SK-N-SH treated with all-trans-retinoic acid at 6 μM for 48 hours (cell line): ENCODE results near the gene ASF1B.

Experiments
- ATAC-seq: fragments of 200-7000 bp; cut with Tn5 transposase; 3 replicates; pipeline ENCODE4 v1.9.1; 2020; ENCODE audit warnings: mild to moderate bottlenecking, moderate library complexity
- BACH2 ChIP-seq: fragments of 250-450 bp; sonication (Bioruptor Pico); IDR thresholded peaks from 2 replicates; pipeline ENCODE4 v1.9.0; 2021; ENCODE audit warnings: mild to moderate bottlenecking, borderline replicate concordance
- CSDC2 ChIP-seq: fragments of 250-450 bp; sonication (Bioruptor Pico); IDR thresholded peaks from 2 replicates; pipeline ENCODE4 v1.5.0; 2020; ENCODE audit warnings: mild to moderate bottlenecking, moderate library complexity
- ESRRG ChIP-seq: fragments of 250-450 bp; sonication (Bioruptor Pico); IDR thresholded peaks from 2 replicates; pipeline ENCODE4 v1.6.1; 2021; ENCODE audit warnings: mild to moderate bottlenecking
- GLIS3 ChIP-seq: fragments of 250-450 bp; sonication (Bioruptor Pico); IDR thresholded peaks from 2 replicates; pipeline ENCODE4 v1.5.0; 2020; ENCODE audit warnings: mild to moderate bottlenecking, moderate library complexity
- ISL1 ChIP-seq: fragments of 250-450 bp; sonication (Bioruptor Pico); IDR thresholded peaks from 2 replicates; pipeline ENCODE4 v2.1.2; 2022; ENCODE audit warnings: mild to moderate bottlenecking, moderate library complexity
- OSR1 ChIP-seq: fragments of 250-450 bp; sonication (Bioruptor Pico); IDR thresholded peaks from 2 replicates; pipeline ENCODE4 v1.8.0; 2022; ENCODE audit warnings: moderate library complexity, mild to moderate bottlenecking, inconsistent platforms
- PPARA ChIP-seq: fragments of 250-450 bp; sonication (Bioruptor Pico); IDR thresholded peaks from 2 replicates; pipeline ENCODE4 v1.5.0; 2020; ENCODE audit warnings: mild to moderate bottlenecking, borderline replicate concordance
- SNAI2 ChIP-seq: fragments of 250-450 bp; sonication (Bioruptor Pico); IDR thresholded peaks from 2 replicates; pipeline ENCODE4 v1.5.0; 2020; ENCODE audit warnings: mild to moderate bottlenecking, moderate library complexity
- TCF4 ChIP-seq: fragments of 250-450 bp; sonication (Bioruptor Pico); IDR thresholded peaks from 2 replicates; pipeline ENCODE4 v1.8.0; 2021; ENCODE audit warnings: mild to moderate bottlenecking, moderate library complexity, borderline replicate concordance
- TOX ChIP-seq: fragments of 250-450 bp; sonication (Bioruptor Pico); IDR thresholded peaks from 2 replicates; pipeline ENCODE4 v1.8.0; 2021; ENCODE audit warnings: mild to moderate bottlenecking, moderate library complexity, borderline replicate concordance
- ZC3H10 ChIP-seq: fragments of 250-450 bp; sonication (Bioruptor Pico); IDR thresholded peaks from 2 replicates; pipeline ENCODE4 v1.5.1; 2021; ENCODE audit warnings: mild to moderate bottlenecking, moderate library complexity
- ZFP3 ChIP-seq: fragments of 250-450 bp; sonication (Bioruptor Pico); IDR thresholded peaks from 2 replicates; pipeline ENCODE4 v1.5.0; 2020; ENCODE audit warnings: mild to moderate bottlenecking, moderate library complexity
- ZFP30 ChIP-seq: fragments of 450-650 bp; formaldehyde crosslinking; IDR thresholded peaks from 2 replicates; pipeline ENCODE4 v1.5.0; 2022; ENCODE audit warnings: mild to moderate bottlenecking, moderate library complexity
- ZNF565 ChIP-seq: fragments of 450-650 bp; formaldehyde crosslinking; conservative IDR thresholded peaks from 2 replicates; pipeline ENCODE4 v1.5.0; 2020; ENCODE audit warnings: low read depth, mild to moderate bottlenecking, moderate library complexity
- ZNF70 ChIP-seq: fragments of 450-650 bp; formaldehyde crosslinking; IDR thresholded peaks from 2 replicates; pipeline ENCODE4 v1.5.0; 2020; ENCODE audit warnings: mild to moderate bottlenecking, moderate library complexity
- ZNF8 ChIP-seq: fragments of 450-650 bp; formaldehyde crosslinking; IDR thresholded peaks from 2 replicates; pipeline ENCODE4 v1.5.0; 2020; ENCODE audit warnings: mild to moderate bottlenecking, moderate library complexity
- TF ChIP-seq, protein P1 (sequence below): fragments of 250-450 bp; sonication (Bioruptor Pico); IDR thresholded peaks from 2 replicates; pipeline ENCODE4 v1.8.0; 2020; ENCODE audit warnings: mild to moderate bottlenecking, moderate library complexity, borderline replicate concordance
- TF ChIP-seq, protein P2 (sequence below): fragments of 250-450 bp; sonication (Bioruptor Pico); IDR thresholded peaks from 2 replicates; pipeline ENCODE4 v1.5.1; 2021; ENCODE audit warnings: mild to moderate bottlenecking, moderate library complexity
- TF ChIP-seq, protein P3 (sequence below): fragments of 250-450 bp; sonication (Bioruptor Pico); IDR thresholded peaks from 2 replicates; pipeline ENCODE4 v1.5.1; 2020; ENCODE audit warnings: low read depth, mild to moderate bottlenecking, moderate library complexity
- TF ChIP-seq, protein P4 (sequence below): fragments of 250-450 bp; sonication (Bioruptor Pico); IDR thresholded peaks from 2 replicates; pipeline ENCODE4 v1.8.0; 2021; ENCODE audit warnings: low read depth, mild to moderate bottlenecking, moderate library complexity, borderline replicate concordance
- TF ChIP-seq, protein P5 (sequence below): fragments of 250-450 bp; sonication (Bioruptor Pico); IDR thresholded peaks from 2 replicates; pipeline ENCODE4 v1.5.0; 2020; ENCODE audit warnings: mild to moderate bottlenecking, moderate library complexity

ASF1B gene

DNA sequence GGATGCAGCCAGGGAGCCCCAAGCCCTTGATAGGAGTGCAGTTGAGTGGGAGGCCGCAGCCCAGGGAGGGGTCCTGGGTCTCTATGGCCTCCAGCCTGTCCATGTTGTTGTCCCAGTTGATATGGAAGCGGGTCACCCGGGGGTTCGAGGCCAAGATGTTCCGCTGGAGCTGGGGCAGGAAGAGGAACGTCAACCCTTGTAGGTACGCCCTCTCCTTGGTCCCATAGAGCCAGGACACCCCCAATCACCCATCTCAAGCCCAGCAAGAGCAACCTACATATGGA is 15.9 kb downstream of the ASF1B start:
- no peak for TF ChIP-seq PPARA (CRISPR knock-in tag)
- TF ChIP-seq, protein P1, sequence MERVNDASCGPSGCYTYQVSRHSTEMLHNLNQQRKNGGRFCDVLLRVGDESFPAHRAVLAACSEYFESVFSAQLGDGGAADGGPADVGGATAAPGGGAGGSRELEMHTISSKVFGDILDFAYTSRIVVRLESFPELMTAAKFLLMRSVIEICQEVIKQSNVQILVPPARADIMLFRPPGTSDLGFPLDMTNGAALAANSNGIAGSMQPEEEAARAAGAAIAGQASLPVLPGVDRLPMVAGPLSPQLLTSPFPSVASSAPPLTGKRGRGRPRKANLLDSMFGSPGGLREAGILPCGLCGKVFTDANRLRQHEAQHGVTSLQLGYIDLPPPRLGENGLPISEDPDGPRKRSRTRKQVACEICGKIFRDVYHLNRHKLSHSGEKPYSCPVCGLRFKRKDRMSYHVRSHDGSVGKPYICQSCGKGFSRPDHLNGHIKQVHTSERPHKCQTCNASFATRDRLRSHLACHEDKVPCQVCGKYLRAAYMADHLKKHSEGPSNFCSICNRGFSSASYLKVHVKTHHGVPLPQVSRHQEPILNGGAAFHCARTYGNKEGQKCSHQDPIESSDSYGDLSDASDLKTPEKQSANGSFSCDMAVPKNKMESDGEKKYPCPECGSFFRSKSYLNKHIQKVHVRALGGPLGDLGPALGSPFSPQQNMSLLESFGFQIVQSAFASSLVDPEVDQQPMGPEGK (CRISPR knock-in tag): no peak
- no peak for TF ChIP-seq ZFP30 (CRISPR knock-in tag)
- TF ChIP-seq GLIS3 (CRISPR knock-in tag): no peak
- no peak for TF ChIP-seq ZNF565 (CRISPR knock-in tag)
- TF ChIP-seq ISL1: no peak
- TF ChIP-seq TOX: no peak
- TF ChIP-seq CSDC2: no peak
- TF ChIP-seq, protein P2, sequence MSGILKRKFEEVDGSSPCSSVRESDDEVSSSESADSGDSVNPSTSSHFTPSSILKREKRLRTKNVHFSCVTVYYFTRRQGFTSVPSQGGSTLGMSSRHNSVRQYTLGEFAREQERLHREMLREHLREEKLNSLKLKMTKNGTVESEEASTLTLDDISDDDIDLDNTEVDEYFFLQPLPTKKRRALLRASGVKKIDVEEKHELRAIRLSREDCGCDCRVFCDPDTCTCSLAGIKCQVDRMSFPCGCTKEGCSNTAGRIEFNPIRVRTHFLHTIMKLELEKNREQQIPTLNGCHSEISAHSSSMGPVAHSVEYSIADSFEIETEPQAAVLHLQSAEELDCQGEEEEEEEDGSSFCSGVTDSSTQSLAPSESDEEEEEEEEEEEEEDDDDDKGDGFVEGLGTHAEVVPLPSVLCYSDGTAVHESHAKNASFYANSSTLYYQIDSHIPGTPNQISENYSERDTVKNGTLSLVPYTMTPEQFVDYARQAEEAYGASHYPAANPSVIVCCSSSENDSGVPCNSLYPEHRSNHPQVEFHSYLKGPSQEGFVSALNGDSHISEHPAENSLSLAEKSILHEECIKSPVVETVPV: no peak
- no peak for TF ChIP-seq ZC3H10 (CRISPR knock-in tag)
- TF ChIP-seq TCF4: no peak
- TF ChIP-seq BACH2 (CRISPR knock-in tag): no peak
- no peak for TF ChIP-seq ESRRG
- TF ChIP-seq ZNF70: no peak
- no peak for TF ChIP-seq ZNF8 (CRISPR knock-in tag)
- TF ChIP-seq, protein P3, sequence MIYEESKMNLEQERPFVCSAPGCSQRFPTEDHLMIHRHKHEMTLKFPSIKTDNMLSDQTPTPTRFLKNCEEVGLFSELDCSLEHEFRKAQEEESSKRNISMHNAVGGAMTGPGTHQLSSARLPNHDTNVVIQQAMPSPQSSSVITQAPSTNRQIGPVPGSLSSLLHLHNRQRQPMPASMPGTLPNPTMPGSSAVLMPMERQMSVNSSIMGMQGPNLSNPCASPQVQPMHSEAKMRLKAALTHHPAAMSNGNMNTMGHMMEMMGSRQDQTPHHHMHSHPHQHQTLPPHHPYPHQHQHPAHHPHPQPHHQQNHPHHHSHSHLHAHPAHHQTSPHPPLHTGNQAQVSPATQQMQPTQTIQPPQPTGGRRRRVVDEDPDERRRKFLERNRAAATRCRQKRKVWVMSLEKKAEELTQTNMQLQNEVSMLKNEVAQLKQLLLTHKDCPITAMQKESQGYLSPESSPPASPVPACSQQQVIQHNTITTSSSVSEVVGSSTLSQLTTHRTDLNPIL (CRISPR knock-in tag): no peak
- TF ChIP-seq, protein P4, sequence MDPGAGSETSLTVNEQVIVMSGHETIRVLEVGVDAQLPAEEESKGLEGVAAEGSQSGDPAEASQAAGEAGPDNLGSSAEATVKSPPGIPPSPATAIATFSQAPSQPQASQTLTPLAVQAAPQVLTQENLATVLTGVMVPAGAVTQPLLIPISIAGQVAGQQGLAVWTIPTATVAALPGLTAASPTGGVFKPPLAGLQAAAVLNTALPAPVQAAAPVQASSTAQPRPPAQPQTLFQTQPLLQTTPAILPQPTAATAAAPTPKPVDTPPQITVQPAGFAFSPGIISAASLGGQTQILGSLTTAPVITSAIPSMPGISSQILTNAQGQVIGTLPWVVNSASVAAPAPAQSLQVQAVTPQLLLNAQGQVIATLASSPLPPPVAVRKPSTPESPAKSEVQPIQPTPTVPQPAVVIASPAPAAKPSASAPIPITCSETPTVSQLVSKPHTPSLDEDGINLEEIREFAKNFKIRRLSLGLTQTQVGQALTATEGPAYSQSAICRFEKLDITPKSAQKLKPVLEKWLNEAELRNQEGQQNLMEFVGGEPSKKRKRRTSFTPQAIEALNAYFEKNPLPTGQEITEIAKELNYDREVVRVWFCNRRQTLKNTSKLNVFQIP (CRISPR knock-in tag): no peak
- no peak for TF ChIP-seq ZFP3 (CRISPR knock-in tag)
- no peak for TF ChIP-seq OSR1
- no peak for TF ChIP-seq SNAI2 (CRISPR knock-in tag)
- ATAC-seq: no peak

DNA sequence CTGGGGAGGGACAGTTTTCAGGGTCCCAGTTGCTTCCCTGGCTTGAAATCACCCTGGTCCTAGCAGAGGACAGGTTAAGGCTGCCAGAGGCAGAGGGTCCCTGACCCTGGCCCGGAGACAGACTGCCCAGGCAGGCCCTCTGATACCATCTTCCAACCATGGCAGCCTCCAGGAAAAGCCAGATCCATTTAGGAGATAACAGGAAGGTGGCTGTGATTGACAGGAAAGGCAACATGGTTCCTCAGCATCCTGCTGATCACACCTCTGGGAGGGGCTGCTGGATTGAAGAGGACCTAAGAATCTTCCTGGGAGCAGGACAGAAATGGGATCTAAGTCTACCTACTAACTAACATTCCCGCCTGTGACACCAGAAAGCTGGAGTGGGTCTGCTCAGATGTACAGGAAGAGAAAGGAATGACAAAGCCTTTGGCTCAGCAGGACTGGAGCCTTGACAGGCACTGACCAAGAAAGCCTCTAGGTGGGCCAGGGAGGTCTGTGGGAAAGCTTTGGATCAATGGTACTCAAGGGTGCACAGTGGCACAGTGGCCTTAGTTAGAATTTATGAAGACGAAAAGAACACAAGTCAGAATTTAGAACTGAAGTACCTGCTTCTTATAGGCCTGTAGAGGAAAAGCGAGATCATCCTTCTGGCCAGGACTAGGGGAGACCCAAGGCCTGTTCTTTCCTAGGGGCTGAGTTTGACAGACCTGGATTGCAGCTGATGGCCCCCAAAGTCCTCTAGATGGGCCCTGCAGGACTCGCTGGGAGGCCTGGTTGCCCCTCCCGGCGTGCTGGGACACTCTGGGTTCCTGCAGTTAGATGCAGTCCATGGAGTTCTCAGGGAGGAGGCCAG is 16.5 kb downstream of the ASF1B start:
- no peak for TF ChIP-seq TOX
- TF ChIP-seq ZNF8 (CRISPR knock-in tag): no peak
- TF ChIP-seq, protein P5, sequence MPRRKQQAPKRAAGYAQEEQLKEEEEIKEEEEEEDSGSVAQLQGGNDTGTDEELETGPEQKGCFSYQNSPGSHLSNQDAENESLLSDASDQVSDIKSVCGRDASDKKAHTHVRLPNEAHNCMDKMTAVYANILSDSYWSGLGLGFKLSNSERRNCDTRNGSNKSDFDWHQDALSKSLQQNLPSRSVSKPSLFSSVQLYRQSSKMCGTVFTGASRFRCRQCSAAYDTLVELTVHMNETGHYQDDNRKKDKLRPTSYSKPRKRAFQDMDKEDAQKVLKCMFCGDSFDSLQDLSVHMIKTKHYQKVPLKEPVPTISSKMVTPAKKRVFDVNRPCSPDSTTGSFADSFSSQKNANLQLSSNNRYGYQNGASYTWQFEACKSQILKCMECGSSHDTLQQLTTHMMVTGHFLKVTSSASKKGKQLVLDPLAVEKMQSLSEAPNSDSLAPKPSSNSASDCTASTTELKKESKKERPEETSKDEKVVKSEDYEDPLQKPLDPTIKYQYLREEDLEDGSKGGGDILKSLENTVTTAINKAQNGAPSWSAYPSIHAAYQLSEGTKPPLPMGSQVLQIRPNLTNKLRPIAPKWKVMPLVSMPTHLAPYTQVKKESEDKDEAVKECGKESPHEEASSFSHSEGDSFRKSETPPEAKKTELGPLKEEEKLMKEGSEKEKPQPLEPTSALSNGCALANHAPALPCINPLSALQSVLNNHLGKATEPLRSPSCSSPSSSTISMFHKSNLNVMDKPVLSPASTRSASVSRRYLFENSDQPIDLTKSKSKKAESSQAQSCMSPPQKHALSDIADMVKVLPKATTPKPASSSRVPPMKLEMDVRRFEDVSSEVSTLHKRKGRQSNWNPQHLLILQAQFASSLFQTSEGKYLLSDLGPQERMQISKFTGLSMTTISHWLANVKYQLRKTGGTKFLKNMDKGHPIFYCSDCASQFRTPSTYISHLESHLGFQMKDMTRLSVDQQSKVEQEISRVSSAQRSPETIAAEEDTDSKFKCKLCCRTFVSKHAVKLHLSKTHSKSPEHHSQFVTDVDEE: no peak
- TF ChIP-seq ZFP3 (CRISPR knock-in tag): no peak
- no peak for ATAC-seq

DNA sequence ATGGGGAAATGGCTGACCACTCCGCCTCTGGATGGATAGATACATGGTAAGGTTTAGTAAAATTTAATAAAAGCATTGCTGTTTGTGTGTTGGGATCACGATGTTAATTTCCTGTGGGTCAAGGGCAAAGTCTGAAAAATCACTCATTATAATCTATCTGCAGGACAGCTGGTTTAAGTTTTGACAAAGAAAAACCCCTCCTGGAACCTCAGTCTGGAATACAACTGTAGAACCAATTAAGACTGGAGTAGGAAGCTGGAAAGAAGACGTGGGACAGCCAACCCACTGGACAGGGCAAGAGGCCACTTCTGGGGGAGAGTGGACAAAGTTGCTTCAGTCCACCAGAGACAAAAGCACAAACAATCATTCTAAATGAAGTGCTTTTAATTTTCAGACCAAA is 17.2 kb downstream of the ASF1B start:
- TF ChIP-seq, protein P5: no peak
- TF ChIP-seq, protein P2: no peak
- no peak for TF ChIP-seq ISL1
- ATAC-seq: no peak
